Germinal center (tissue), 1 donor: ENCODE measurements around the gene PPFIA2.

Experiments used
- DNase-seq: peaks from one replicate; pipeline ENCODE4 v3.0.0; 2012; ENCODE audit warnings: mixed read lengths, low spot score

PPFIA2 gene

GRCh38 chr12:81546811-81547210 lies 212.3 kb downstream of the PPFIA2 start:
- no peak for DNase-seq

- no peak for DNase-seq
These were observed 215.5 kb downstream of the PPFIA2 start for GRCh38 chr12:81543621-81544139.

- no peak for DNase-seq
These were observed 216.8 kb downstream of the PPFIA2 start for GRCh38 chr12:81542065-81543010.

- DNase-seq = no peak
These were observed 218.0 kb downstream of the PPFIA2 start for GRCh38 chr12:81541121-81541520.

- no peak for DNase-seq
These were observed 219.9 kb downstream of the PPFIA2 start for GRCh38 chr12:81539279-81539678.

GRCh38 chr12:81533054-81533453 lies 226.1 kb downstream of the PPFIA2 start:
- DNase-seq = no peak

GRCh38 chr12:81530352-81530751 lies 228.8 kb downstream of the PPFIA2 start:
- no peak for DNase-seq

GRCh38 chr12:81520064-81520945 lies 238.8 kb downstream of the PPFIA2 start:
- no peak for DNase-seq

- DNase-seq = no peak
These were observed 240.5 kb downstream of the PPFIA2 start for GRCh38 chr12:81518638-81519037.

GRCh38 chr12:81517296-81517695 lies 241.9 kb downstream of the PPFIA2 start:
- DNase-seq = no peak

- DNase-seq = no peak
These were observed 256.0 kb downstream of the PPFIA2 start for GRCh38 chr12:81502912-81503695.

- no peak for DNase-seq
These were observed 258.4 kb downstream of the PPFIA2 start for GRCh38 chr12:81500788-81501187.

- no peak for DNase-seq
These were observed 259.3 kb downstream of the PPFIA2 start for GRCh38 chr12:81499809-81500208.

GRCh38 chr12:81492131-81492720 lies 266.9 kb downstream of the PPFIA2 start:
- DNase-seq = no peak

GRCh38 chr12:81472934-81473333 lies 286.2 kb downstream of the PPFIA2 start:
- no peak for DNase-seq

- no peak for DNase-seq
These were observed 288.2 kb downstream of the PPFIA2 start for GRCh38 chr12:81470923-81471322.

GRCh38 chr12:81468206-81468605 lies 290.9 kb downstream of the PPFIA2 start:
- DNase-seq = no peak

- DNase-seq = no peak
These were observed 293.3 kb downstream of the PPFIA2 start for GRCh38 chr12:81465876-81466275.

- no peak for DNase-seq
These were observed 294.0 kb downstream of the PPFIA2 start for GRCh38 chr12:81465191-81465590.

GRCh38 chr12:81461163-81461562 lies 298.0 kb downstream of the PPFIA2 start:
- no peak for DNase-seq
